M059J (cell line): ENCODE measurements around the gene SLC8A1. TPM values are rescaled to one million over a fixed set of nuclear protein-coding genes. Genes with fewer than 3 reads are reported as not detected.
"Not testable (repeated sequence)": the region's sequence is repeated elsewhere in the genome, so short reads cannot be mapped to it uniquely, and the experiment has no call there.

ENCODE experiments used
- DNase-seq: peaks from one replicate; pipeline ENCODE4 v3.0.0-alpha.2; 2012; ENCODE audit warnings: low read depth
- total RNA-seq: library from RNA; depleted of rRNA; stranded (reverse); fragments of >200 nt; shearing (Covaris generic); gene quantifications from 2 replicates; pipeline ENCODE4 v1.2.3, GENCODE V29; 2014

Gene SLC8A1
- total RNA-seq, 1 experiment from 2014 or later, result 1.9 TPM

DNA sequence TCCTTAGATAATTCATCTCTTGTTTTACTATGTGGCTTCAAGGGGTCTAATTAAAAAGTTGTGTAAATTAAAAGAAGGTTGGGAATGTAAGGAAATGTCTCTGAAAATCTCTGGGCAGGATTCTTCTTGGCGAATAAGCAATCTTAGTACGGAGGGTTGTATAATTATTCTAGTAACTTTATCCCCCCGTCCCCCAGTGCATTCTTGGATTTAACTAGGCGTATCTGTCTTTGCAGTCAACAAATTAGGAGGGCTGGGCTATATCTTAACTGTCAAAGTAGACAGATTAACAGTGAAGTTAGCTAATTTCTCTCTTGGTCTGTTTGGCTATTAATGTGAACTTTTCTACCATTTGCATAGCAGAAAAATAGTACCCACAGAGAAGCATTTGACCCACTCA is 343.0 kb downstream of the SLC8A1 start:
- no peak for DNase-seq

DNA sequence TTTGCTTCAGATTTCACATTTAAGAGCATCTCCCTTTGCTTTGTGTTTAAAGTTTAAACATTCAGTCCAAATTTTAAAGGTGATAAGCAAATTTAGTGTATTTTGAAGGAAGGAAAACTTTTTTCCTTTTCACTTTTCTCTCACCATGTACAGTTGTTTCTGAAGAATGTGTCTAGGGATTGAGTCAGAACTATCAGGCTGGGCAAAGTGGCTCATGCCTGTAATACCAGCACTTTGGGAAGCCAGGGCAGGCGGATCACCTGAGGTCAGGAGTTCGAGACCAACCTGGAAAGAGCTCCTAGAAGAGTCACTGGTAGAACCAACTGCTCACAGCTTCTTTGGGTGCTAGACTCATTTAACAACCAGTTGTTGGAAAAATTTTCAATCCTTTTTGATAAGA is 345.8 kb downstream of the SLC8A1 start:
- DNase-seq, result peak; percentile 53

DNA sequence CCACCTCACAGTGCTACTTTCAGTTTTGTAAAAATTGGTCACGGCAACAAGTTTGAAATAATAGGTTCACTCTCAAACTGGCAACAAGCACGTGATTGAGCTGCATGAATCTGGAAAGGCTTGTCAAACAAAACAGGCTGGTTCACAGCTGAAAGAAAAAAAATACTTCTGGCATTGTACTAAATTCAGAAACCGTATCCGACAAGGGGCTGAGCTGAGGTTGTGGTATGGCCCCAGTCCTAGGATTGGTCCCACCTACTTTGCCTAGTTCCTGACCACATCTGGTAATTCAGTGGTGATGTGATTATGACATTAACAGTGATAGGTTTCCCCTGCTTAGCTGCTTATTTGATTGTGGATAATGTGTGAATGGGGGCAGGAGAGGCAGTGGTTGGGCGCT is 346.3 kb downstream of the SLC8A1 start:
- peak; percentile 76 for DNase-seq

DNA sequence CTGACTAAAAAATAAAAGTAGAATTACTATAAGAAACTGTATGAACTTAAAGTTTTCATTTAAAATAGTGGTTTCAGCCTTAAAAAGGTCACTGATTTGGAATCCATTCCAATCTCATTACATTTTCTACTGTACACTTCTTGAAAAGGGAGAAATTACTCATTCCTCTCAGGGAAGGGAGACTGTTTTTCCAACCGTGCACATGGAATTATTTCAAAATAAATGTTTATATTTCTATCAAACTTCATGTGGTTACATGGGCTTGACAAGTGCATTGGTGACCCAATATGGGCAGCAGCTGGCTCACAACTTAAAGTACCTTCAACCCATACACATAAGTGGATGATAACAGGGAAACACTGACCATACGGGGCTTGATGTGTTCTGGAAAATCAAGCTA is 348.3 kb downstream of the SLC8A1 start:
- DNase-seq, result peak; percentile 72

DNA sequence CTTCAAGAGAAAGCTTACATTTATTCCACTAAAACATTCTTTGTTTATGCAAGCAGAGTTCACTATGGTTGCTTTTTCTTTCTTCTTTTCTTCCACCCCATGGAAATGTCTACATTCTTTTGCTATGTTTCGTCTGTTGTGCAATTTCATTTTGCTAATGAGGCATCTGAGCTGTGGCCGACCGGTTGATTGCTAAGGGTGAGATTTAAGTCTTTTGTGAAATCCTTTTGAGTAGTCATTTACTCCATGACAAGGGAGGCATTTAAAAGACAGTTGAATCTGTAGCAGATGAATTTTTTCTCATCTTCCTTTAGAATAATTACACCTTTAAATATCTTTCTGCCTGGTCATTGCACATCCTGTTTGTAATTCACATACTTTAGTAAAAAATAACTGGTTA is 348.7 kb downstream of the SLC8A1 start:
- DNase-seq, result peak; percentile 66

DNA sequence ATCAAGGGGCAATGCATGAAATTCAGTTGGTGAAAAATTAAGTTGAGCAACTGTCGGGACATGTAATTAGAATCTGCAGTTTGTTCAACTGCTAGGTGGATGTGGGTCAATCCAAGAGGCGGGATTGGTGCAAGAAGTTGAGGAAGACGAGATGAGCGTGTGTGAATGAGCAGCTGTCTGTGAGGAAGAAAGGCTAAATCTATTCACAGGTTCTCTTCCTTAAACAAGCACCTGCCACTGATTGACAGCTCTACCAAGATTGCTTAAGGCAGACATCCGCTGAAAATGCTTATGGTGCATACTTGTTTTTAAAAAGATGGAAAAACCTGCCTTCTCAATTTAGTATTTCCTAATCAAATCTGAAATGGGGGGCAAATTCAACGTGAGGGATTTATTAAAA is 349.4 kb downstream of the SLC8A1 start:
- DNase-seq, result no peak

DNA sequence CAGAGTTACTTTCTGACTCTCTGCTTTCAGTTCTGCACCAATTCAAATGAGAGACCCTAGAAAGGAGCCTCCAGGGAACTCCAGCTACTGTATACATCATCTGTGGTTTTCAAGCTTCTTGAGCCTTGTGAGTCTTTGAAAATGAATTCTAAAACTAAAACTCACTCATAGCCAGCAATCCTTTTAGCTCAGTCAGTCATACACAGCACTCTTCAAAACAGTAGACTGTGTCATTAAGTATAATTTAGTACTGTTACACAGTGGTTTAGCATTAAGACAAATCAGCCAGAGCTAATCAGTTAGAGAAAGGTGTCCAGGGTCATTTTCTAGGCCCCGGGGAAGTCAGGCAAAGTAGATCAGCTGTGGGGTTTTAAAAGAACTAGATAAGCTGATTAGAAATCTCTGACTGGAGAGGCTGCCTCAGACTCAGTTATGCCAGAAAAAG is 350.7 kb downstream of the SLC8A1 start:
- DNase-seq, result peak; percentile 88

DNA sequence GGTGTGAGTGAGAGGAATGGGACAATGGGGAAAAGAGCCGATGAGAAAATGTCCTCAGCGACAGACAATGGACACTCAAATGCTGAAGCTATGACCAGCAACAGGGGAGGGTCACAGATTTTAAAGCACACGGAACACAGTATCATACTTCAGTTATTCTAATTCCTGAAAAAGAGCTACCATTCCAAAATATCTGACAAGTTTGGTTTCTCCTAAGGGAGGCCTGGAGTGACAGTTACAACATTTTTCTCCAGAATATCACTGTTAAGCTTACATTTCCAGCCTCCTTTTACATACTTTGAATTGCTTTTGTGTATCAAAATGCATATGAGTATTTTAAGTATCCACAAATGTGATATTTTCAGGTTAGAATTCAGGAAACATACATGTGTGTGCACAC is 351.2 kb downstream of the SLC8A1 start:
- DNase-seq, result no peak

DNA sequence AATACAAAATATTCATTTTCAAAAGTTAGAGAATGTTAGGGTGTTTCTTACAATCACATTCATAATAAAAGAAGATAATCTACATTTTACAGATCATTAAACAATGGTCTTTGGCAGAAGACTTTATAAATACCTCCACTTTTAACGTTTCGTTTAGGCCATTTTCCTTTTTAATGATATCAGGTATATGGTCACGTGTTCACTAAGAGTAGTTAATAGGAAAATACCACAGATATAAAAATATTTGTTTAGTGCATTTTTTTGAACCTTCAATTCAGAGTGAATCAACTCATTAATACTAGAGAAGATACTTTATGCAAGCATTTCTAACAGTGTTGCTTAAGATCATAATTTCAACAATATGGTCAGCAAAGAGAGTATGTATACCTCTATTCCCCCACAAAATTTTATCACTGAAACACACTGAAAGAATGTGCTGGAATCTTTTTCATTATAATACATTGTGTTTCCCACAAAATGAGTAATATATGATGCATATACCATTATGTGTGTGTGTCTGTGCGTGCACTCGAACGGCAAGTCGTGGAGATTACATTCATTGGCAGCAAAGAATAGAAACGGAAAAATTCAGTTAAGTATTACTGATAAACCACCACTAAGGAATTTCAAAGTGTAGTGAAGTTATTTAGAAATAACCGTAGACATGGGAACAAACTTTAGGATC is 353.0 kb downstream of the SLC8A1 start:
- no peak for DNase-seq

DNA sequence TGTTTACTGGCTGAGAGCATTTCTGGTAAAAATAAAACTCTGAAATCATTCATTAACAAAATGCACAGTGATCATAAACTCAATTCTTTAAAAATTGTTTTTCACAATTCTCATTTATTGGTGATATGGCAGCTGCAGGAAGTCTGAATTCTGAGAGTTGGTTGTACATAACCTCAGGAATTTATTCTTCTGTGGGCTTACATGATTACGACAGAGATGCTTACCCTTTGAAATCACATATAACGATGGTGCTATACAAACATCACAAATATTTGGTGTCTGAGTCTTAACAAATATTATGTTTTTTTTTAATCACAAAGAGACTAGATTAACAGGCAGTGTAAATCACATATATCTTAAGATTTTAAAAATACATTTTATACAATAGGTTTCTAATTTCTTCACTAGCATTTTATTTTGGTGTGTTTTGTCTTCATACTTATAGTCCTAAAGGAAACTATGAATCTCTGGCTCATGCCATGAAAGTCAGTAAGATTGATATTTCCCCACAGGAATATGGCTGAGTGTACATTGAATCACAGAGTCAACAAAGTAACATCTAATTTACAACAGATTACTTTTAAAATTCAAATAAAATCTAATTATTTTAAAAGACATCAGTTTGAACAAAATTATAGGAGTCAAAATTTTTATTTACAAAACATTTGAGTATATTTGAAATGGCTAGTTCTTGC is 354.1 kb downstream of the SLC8A1 start:
- peak; percentile 68 for DNase-seq

DNA sequence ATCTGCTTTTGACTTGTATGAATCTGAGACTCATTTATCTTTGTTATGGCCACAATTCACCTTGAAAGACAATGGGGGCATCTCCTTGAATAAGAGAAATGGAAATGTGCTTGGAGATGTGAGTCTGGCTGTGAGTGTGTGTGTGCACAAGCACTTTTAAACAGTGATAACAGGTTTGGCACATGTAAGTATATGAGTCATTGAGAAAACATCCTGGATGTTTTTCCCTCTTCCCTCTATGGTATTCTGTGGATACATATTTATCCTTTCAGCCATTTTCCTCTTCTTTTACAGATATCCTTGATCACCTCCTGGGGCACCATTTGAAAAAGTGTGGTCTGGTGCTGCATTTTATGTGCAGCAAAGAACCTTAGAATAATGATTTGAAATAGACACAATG is 355.5 kb downstream of the SLC8A1 start:
- peak; percentile 69 for DNase-seq

DNA sequence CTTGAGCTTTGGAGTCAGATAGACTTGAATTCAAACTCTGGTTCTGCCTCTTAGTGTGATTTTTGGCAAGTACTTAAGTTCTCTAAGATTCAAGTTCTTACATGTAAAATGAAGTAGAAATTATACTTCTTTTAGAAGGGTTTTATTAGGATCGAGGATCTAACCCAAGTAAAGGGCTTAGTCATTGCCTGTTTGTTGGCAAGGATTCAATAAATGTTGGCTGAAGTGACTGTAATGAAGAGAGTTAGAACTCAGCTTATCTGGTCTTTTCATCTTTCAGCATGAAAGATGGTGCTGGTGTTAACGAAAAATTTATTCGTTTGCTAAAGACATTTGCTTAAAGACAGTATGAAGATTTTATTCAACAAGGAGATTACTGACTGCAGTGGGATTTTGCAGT is 356.9 kb downstream of the SLC8A1 start:
- peak; percentile 92 for DNase-seq

DNA sequence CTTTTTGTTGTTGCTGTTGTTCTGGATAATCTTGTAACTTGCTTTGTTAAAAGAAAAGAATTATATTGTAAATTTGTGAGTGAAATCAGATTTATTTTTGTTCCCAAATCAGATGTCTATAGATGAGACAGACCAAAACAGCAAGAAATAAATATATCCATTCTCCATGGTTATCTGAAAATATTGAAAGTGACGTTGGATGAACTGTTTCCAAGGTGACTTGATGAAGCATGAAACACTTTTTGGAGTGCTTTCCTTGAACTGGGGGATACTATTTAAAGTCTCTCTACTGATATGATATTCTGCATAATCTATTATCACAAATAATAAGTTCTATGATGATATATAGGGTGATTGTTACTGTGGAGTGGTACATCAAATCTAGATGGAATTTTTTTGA is 357.4 kb downstream of the SLC8A1 start:
- DNase-seq, result no peak

DNA sequence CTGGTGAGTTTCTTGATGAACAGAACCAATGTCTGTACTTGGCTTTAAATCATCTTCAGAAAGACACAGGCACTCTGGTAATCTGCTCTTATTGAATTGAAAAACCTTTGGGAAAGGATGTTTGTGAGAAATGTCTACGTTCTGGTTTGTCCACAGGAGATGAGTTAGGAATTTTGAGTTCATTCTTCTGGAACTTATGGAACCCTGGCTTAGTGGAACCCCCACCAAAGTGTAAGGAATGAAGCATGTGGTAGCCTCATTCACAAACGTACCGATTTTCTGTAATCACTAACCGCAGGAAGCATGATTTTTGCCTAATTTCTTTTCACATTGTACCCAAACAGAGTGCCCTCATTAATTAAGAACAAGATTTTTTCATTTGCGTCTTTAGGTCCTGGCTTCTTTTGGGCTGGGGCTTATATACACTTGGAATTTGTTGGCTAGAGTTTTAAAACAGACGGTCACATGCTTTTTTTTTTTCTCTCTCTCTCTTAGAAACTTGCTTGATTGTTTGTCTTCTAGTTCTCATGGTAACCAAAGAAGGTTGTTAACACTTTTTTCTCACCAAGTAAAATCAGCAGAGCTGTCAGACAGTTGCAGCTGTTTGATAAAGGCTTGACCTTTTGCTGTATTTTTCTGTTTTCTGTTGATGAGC is 358.7 kb downstream of the SLC8A1 start:
- peak; percentile 62 for DNase-seq

DNA sequence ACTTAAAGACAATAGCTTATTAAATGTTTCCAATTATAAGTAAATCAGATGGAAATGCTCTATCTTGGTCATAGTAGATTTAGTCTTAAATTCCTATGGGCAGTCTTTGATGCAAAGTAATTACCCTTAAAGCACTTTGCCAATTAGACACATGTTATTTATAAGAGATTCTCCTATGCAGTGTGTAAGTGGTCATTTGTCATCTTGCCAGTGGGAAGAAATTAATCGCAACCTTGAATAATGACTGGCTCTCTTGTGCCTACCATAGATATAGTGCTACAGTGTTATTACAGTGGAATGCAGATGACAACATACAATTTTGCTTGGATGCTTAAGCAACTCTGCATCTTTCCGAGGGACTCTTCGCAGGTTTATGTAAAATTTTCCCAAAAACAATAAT is 361.8 kb downstream of the SLC8A1 start:
- no peak for DNase-seq

DNA sequence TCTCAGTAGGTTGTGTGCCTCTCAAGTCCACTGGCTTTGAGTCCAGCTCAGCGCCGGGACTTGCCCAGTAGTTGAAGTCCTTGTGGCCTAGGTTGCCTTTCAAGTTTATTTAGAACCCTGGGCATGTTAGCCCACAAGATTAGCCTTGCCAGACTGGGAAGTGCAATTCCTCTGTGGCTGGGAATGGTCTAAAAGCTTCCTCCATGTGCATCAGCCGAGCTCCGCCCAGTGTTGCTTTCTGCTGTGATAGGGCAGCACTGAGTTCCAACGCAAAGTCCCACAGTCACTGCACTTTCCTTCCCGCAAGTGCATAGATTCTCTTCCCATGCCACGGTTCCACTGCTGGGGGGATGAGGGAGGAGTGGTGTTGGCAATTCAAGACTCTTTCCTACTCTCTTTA is 364.0 kb downstream of the SLC8A1 start:
- no peak for DNase-seq

DNA sequence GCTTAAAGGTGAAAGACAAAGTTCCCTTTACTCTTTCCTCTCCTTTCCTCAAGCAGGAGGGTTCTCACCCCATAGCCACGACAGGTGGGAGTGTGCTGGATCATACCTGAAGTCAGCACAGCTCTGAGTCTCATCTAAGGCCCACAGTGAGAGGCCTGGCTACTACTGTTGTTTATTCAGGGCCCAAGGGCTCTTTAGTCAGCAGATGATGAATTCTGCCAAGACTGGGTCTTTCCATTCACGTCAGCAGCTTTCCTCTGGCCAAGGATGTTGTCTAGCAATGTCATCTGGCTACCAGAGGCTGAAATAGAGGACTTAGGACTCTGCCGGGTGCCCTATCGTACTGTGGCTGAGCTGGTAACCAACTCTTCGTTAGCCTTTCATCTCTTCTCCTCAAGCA is 364.5 kb downstream of the SLC8A1 start:
- peak; percentile 25 for DNase-seq

DNA sequence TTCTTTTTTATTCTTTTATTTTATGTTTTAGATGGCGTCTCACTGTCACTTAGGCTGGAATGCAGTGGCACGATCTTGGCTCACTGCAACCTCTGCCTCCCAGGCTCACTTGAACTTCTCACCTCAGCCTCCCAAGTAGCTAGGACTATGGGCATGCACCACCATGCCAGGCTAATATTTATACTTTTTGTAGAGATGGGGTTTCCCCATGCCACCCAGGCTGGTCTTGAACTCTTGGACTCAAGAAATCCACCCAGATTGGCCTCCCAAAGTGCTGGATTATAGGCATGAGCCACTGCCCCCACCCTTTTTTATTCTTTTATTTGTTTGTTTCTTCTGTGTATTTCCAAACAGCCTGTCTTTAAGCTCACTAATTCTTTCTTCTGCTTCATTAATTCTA is 366.1 kb downstream of the SLC8A1 start:
- no peak for DNase-seq

DNA sequence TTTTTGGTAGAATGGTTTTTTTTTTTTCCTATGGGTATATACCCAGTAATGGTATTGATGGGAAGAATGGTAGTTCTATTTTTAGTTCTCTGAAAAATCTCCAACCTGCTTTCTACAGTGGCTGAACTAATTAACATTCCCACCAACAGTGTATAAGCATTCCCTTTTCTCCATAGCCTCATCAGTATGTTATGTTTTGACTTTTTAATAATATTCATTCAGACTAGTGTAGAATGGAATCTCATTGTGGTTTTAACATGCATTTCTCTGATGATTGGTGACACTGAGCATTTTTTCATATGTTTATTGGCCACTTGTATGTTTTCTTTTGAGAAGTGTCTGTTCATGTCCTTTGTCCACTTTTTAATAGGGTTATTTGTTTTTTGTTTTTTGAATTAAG is 378.6 kb downstream of the SLC8A1 start:
- DNase-seq, result not testable (repeated sequence)

DNA sequence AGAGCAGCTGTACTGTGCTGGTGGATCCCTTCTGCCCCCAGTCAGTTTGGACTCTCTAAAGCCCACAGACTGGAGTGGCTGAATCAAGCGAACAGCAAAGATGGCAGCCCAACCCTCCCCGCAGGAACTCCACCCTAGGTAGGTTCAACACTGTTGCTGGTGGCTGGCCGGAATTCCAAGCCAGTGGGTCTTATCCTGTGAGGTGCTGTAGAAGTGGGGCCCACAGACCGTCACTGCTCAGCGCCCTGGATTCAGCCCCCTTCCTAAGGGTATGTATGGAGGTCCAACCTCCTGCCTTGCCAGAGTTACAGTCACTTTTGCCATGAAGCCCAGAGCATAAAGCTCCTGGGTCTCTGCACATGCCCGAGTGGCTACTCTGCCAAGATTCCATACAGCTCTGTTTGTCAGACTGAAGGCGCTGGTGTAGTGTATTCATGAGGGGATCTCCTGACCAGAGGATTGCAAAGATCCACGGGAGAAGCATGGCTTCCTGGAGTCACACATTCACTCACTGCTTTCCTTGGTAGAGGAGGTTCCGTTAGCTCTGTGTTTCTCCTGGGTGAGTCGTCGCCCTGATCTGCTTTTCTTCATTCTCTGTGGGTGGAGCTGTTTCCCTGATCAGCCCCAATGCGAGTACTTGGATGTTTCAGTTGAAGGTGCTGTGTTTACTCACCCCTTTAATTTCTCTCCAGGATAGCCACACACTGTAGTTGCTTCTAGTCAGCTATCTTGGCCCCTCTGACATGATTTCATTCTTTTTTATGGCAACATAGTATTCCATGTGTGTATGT is 379.3 kb downstream of the SLC8A1 start:
- DNase-seq, result no peak

DNA sequence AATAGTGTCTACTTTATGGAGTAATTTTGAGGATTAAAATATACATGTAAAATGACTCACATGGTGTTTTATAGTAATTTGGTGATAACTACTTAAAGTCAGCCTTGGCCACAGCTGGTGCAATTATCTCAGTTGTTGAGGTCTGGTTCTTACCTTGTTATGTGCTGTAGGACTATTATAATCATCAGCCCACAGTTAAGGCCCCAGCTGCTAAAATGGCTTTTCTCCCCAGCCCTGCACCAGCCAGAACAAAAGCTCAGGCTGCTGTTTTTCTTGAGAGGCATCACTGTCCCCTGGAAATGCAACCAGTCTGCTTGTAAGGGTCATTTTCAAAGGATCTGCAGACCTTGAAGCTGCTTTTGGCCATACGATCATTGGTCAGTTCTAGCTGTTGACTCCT is 389.5 kb downstream of the SLC8A1 start:
- DNase-seq, result no peak

DNA sequence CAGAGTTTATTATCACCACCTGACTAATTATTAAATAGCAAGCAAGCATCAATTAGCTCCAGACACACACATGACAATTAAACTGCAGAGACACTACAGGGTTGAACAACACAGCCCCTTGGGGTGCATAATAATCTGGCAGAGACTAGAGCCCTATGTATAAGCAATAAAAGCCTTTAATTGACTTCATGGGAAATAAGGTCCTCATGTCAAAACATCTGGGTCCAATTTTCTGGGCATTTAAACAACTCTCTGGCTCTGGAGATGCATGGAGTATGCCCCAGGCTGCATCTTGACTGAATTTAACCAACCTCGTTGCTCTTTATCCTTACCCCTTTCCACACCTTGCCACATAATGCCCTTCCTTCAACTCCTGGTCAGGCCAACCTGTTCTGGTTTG is 402.1 kb downstream of the SLC8A1 start:
- DNase-seq, result no peak
